Transverse colon (tissue), 3 donors: ENCODE measurements around the gene CCT6A.

Experiments
- CTCF ChIP-seq, 5 experiments: fragments of 200-600 bp in 3 of 5; fragments of 450-650 bp in 2 of 5; sonication (generic) in 3 of 5; IDR thresholded peaks; 1 replicate in 2 of 5; 2 replicates in 3 of 5; pipeline ENCODE4 v1.5.1; 2016 to 2017; ENCODE audit warnings: antibody characterized with exemption in 5 of 5, inconsistent platforms in 3 of 5, mild to moderate bottlenecking in 2 of 5, moderate library complexity in 1 of 5
- POLR2A ChIP-seq: fragments of 450-650 bp; IDR thresholded peaks from one replicate; pipeline ENCODE4 v1.6.1; 2016; ENCODE audit warnings: antibody characterized with exemption, mild to moderate bottlenecking, moderate library complexity

GRCh38 chr7:56040730-56041129, 10.8 kb upstream of the CCT6A start:
- TF ChIP-seq CTCF (IDR thresholded peaks at IDR 0.05) = no peak
- TF ChIP-seq POLR2A = no peak
